HG03439 (cell line): Measurements from ENCODE around the gene YEATS2.
"Not testable (repeated sequence)": the region's sequence is repeated elsewhere in the genome, so short reads cannot be mapped to it uniquely, and the experiment has no call there.

Source experiments
- ATAC-seq: cut with Tn5 transposase; IDR thresholded peaks from one replicate; pipeline ENCODE4 v1.9.1; 2021; ENCODE audit warnings: mild to moderate bottlenecking, moderate library complexity; ENCODE audit not compliant: unreplicated experiment

YEATS2 gene

GRCh38 chr3:183697610-183698317, at the start of gene YEATS2:
YEATS2 (plus strand) TSS chr3:183697797; CDS start chr3:183715163, 17,366 bp downstream.
- peak; percentile 81 for ATAC-seq

- no peak for ATAC-seq
Observed at GRCh38 chr3:183650554-183650953, 47.0 kb upstream of the YEATS2 start.

- no peak for ATAC-seq
Observed at GRCh38 chr3:183653209-183654064, 44.2 kb upstream of the YEATS2 start.

GRCh38 chr3:183654727-183655126, 42.9 kb upstream of the YEATS2 start:
- ATAC-seq, result no peak

GRCh38 chr3:183662099-183662498, 35.5 kb upstream of the YEATS2 start:
- ATAC-seq, result no peak

- no peak for ATAC-seq
Observed at GRCh38 chr3:183664913-183665381, 32.6 kb upstream of the YEATS2 start.

- no peak for ATAC-seq
Observed at GRCh38 chr3:183680061-183680460, 17.5 kb upstream of the YEATS2 start.

- no peak for ATAC-seq
Observed at GRCh38 chr3:183687705-183688104, 9.9 kb upstream of the YEATS2 start.

GRCh38 chr3:183688874-183689273, 8.7 kb upstream of the YEATS2 start:
- ATAC-seq, result no peak

GRCh38 chr3:183689621-183690020, 8.0 kb upstream of the YEATS2 start:
- ATAC-seq, result not testable (repeated sequence)

GRCh38 chr3:183690402-183690995, 7.1 kb upstream of the YEATS2 start:
- ATAC-seq, result no peak

GRCh38 chr3:183692436-183692835, 5.2 kb upstream of the YEATS2 start:
- ATAC-seq, result no peak

- ATAC-seq, result no peak
Observed at GRCh38 chr3:183695569-183696364, 1.8 kb upstream of the YEATS2 start.

GRCh38 chr3:183697123-183697609, 431 bp upstream of the YEATS2 start:
- ATAC-seq, result no peak

GRCh38 chr3:183698318-183698751, 738 bp downstream of the YEATS2 start:
- peak; percentile 18 for ATAC-seq

- no peak for ATAC-seq
Observed at GRCh38 chr3:183698756-183699155, 1.2 kb downstream of the YEATS2 start.

- ATAC-seq, result no peak
Observed at GRCh38 chr3:183699238-183699947, 1.8 kb downstream of the YEATS2 start.

- no peak for ATAC-seq
Observed at GRCh38 chr3:183701744-183702143, 4.1 kb downstream of the YEATS2 start.

- ATAC-seq, result not testable (repeated sequence)
Observed at GRCh38 chr3:183703892-183704291, 6.3 kb downstream of the YEATS2 start.

- ATAC-seq, result no peak
Observed at GRCh38 chr3:183710231-183710630, 12.6 kb downstream of the YEATS2 start.
